Right lobe of liver (tissue), 4 donors: ENCODE data around the gene DEPDC4.

Experiments
- CTCF ChIP-seq, 4 donors: fragments of 200-600 bp in 3 of 4; fragments of 450-650 bp in 1 of 4; IDR thresholded peaks; one replicate each; pipeline versions ENCODE4 v1.5.1 to v1.8.0; 2016 to 2022; ENCODE audit warnings: antibody characterized with exemption in 4 of 4, mild to moderate bottlenecking in 2 of 4
- POLR2A ChIP-seq: fragments of 450-650 bp; IDR thresholded peaks from one replicate; pipeline ENCODE4 v1.6.1; 2017; ENCODE audit warnings: antibody characterized with exemption, mild to moderate bottlenecking
- donor health status: DM: no; HTN: no; CAD: no.
- donor health status: DM: no; HTN: no; CAD: no.
- donor health status: DM: no; HTN: yes; CAD: no.

- TF ChIP-seq POLR2A (no peak), CTCF (IDR thresholded peaks at IDR 0.05) (no peak)
Observed at GRCh38 chr12:100225491-100225890, 41.4 kb downstream of the DEPDC4 start.
